Mucosa of descending colon (tissue), 3 donors: ENCODE data around the gene ZSWIM3. TPM values are rescaled to one million over a fixed set of nuclear protein-coding genes. Genes with fewer than 3 reads are reported as not detected.

Experiments used
- ATAC-seq: fragments of 200-7000 bp; cut with Tn5 transposase; one replicate; pipeline ENCODE4 v1.9.1; 2020; ENCODE audit warnings: mild to moderate bottlenecking, moderate library complexity
- DNase-seq, 3 donors: peaks; one replicate each; pipeline ENCODE4 v3.0.0-alpha.2; 2020
- H3K36me3 ChIP-seq: fragments of 200-600 bp; one replicate; pipeline ENCODE4 v1.8.0; 2021; ENCODE audit warnings: low read depth, mild to moderate bottlenecking
- H3K4me1 ChIP-seq: fragments of 200-600 bp; one replicate; pipeline ENCODE4 v1.8.0; 2021; ENCODE audit warnings: low read depth, mild to moderate bottlenecking
- H3K4me3 ChIP-seq: fragments of 200-600 bp; one replicate; pipeline ENCODE4 v1.8.0; 2021; ENCODE audit warnings: mild to moderate bottlenecking
- H3K9me3 ChIP-seq: fragments of 200-600 bp; one replicate; pipeline ENCODE4 v1.8.0; 2021; ENCODE audit warnings: mild to moderate bottlenecking
- CTCF ChIP-seq: fragments of 200-600 bp; IDR thresholded peaks from one replicate; pipeline ENCODE4 v1.8.0; 2022; ENCODE audit warnings: antibody characterized with exemption, mild to moderate bottlenecking
- intact Hi-C, 2 donors: fragments of 100-400 bp; cut with DNase I in 1 of 2; cut with micrococcal nuclease in 1 of 2; formaldehyde crosslinking; loops; one replicate each; pipeline versions ENCODE4 v1.11.0 to v1.11.1; 2022; cut with DNase I, micrococcal nuclease
- total RNA-seq, 3 donors: library from RNA; stranded (reverse); fragmentation: NEBNext Ultra II Directional in 2 of 3; extraction: Animal tissue kit (Norgen Biotek cat#: 25700) in 2 of 3; gene quantifications; one replicate each; pipeline versions ENCODE4 v1.2.1 to v1.2.4, GENCODE V29; 2021 to 2023
- donor health status: DM: no; HTN: no; CAD: no; lungs with moderate emphysema.
- donor health status: DM: no; HTN: no; CAD: no.
- donor health status: DM: no; HTN: yes; CAD: no.

The ZSWIM3 gene
- total RNA-seq, 3 donors from 2014 or later = 3.3 to 7.4 (median 5.7) TPM

GRCh38 chr20:45848421-45848820 lies 9.0 kb upstream of the ZSWIM3 start:
- no peak for TF ChIP-seq CTCF
- ATAC-seq (no peak), DNase-seq (no peak)
- H3K36me3 ChIP-seq = no peaks in the 10 kb centered on the region
- H3K4me1 ChIP-seq = no peaks in the 10 kb centered on the region
- H3K9me3 ChIP-seq = no peaks in the 10 kb centered on the region
- intact Hi-C loops = no loop called here
- no peak overlapping the region for H3K4me3 ChIP-seq

- H3K4me3 ChIP-seq = no peak overlapping the region
- DNase-seq = no peak
- no peak for TF ChIP-seq CTCF
- intact Hi-C loops = no loop called here
- H3K36me3 ChIP-seq = no peaks in the 10 kb centered on the region
- H3K4me1 ChIP-seq = no peaks in the 10 kb centered on the region
- no peaks in the 10 kb centered on the region for H3K9me3 ChIP-seq
- ATAC-seq = no peak
Measured at GRCh38 chr20:45848969-45849582, 8.3 kb upstream of the ZSWIM3 start.

- Histone ChIP-seq H3K9me3 (no peaks in the 10 kb centered on the region), H3K4me3 (no peak overlapping the region), H3K36me3 (no peaks in the 10 kb centered on the region), H3K4me1 (no peaks in the 10 kb centered on the region)
- ATAC-seq (no peak), DNase-seq (no peak)
- intact Hi-C loops = no loop called here
- TF ChIP-seq CTCF = no peak
Measured at GRCh38 chr20:45850238-45850637, 7.2 kb upstream of the ZSWIM3 start.

GRCh38 chr20:45850926-45851325 lies 6.5 kb upstream of the ZSWIM3 start:
- no peak for TF ChIP-seq CTCF
- Histone ChIP-seq H3K4me3 (no peak overlapping the region), H3K4me1 (peaks cover 7% of the 10 kb centered on the region), H3K9me3 (no peaks in the 10 kb centered on the region), H3K36me3 (no peaks in the 10 kb centered on the region)
- ATAC-seq (no peak), DNase-seq (no peak)
- intact Hi-C loops = no loop called here

- no peak for TF ChIP-seq CTCF
- Histone ChIP-seq H3K36me3 (no peaks in the 10 kb centered on the region), H3K4me1 (peaks cover 12% of the 10 kb centered on the region), H3K9me3 (no peaks in the 10 kb centered on the region), H3K4me3 (no peak overlapping the region)
- intact Hi-C loops = no loop called here
- no peak for ATAC-seq
- no peak for DNase-seq
Measured at GRCh38 chr20:45851501-45851900, 5.9 kb upstream of the ZSWIM3 start.

- H3K36me3 ChIP-seq = no peaks in the 10 kb centered on the region
- peaks cover 16% of the 10 kb centered on the region for H3K4me1 ChIP-seq
- TF ChIP-seq CTCF = no peak
- H3K4me3 ChIP-seq = no peak overlapping the region
- ATAC-seq (no peak), DNase-seq (no peak)
- no peaks in the 10 kb centered on the region for H3K9me3 ChIP-seq
- intact Hi-C loops = no loop called here
Measured at GRCh38 chr20:45852326-45852725, 5.1 kb upstream of the ZSWIM3 start.
